Femur (tissue), 1 donor: ENCODE results near the gene RRAGA.
A peak's percentile ranks its signal among the peaks of the same experiment; 100 is the strongest.
"Not testable (repeated sequence)": the region's sequence is repeated elsewhere in the genome, so short reads cannot be mapped to it uniquely, and the experiment has no call there.

Experiments
- DNase-seq: peaks from one replicate; pipeline ENCODE4 v3.0.0-alpha.2; 2017

The RRAGA gene

GRCh38 chr9:19048966-19049916, at the start of gene RRAGA:
Gene RRAGA, plus strand, starts transcription at chr9:19049427. Its CDS starts 233 bp downstream, at chr9:19049660.
- DNase-seq, result peak; percentile 97

GRCh38 chr9:19000133-19000532, 49.1 kb upstream of the RRAGA start:
- no peak for DNase-seq

GRCh38 chr9:19009391-19009965, 39.7 kb upstream of the RRAGA start:
- DNase-seq, result no peak

GRCh38 chr9:19018201-19018600, 31.0 kb upstream of the RRAGA start:
- DNase-seq, result no peak

- no peak for DNase-seq
These were observed 28.3 kb upstream of the RRAGA start for GRCh38 chr9:19020886-19021455.

- not testable (repeated sequence) for DNase-seq
These were observed 27.6 kb upstream of the RRAGA start for GRCh38 chr9:19021649-19022048.

GRCh38 chr9:19022206-19022605, 27.0 kb upstream of the RRAGA start:
- DNase-seq, result no peak

GRCh38 chr9:19023078-19023477, 26.1 kb upstream of the RRAGA start:
- no peak for DNase-seq

- DNase-seq, result no peak
These were observed 22.9 kb upstream of the RRAGA start for GRCh38 chr9:19026375-19026774.

- no peak for DNase-seq
These were observed 21.4 kb upstream of the RRAGA start for GRCh38 chr9:19027825-19028224.

GRCh38 chr9:19028835-19029451, 20.3 kb upstream of the RRAGA start:
- DNase-seq, result peak; percentile 59

- DNase-seq, result no peak
These were observed 18.3 kb upstream of the RRAGA start for GRCh38 chr9:19030899-19031298.

GRCh38 chr9:19032406-19032805, 16.8 kb upstream of the RRAGA start:
- no peak for DNase-seq

GRCh38 chr9:19033015-19033414, 16.2 kb upstream of the RRAGA start, which contains the start of gene SAXO1:
Gene SAXO1, minus strand, starts transcription at chr9:19033209. Its CDS starts 301 bp downstream, at chr9:19032908.
- no peak for DNase-seq

- DNase-seq, result no peak
These were observed 12.6 kb upstream of the RRAGA start for GRCh38 chr9:19036611-19037010.

- DNase-seq, result peak; percentile 44
These were observed 850 bp downstream of the RRAGA start for GRCh38 chr9:19049917-19050636.

- DNase-seq, result no peak
These were observed 1.7 kb downstream of the RRAGA start for GRCh38 chr9:19050637-19051591.

GRCh38 chr9:19057033-19057432, 7.8 kb downstream of the RRAGA start:
- DNase-seq, result no peak

- no peak for DNase-seq
These were observed 25.0 kb downstream of the RRAGA start for GRCh38 chr9:19074229-19074628.

- no peak for DNase-seq
These were observed 25.6 kb downstream of the RRAGA start for GRCh38 chr9:19074836-19075235.

GRCh38 chr9:19085295-19085694, 36.1 kb downstream of the RRAGA start:
- no peak for DNase-seq
